Measurements from ENCODE around the gene BAMBI. TPM values are rescaled to one million over a fixed set of nuclear protein-coding genes. Genes with fewer than 3 reads are reported as not detected.

The BAMBI gene
- polyA plus RNA-seq, 1 of the 3 experiments (the other 2 are of a cell fraction) = 2.8 TPM

- Histone ChIP-seq H4K20me1 (ENCODE audit: insufficient read depth) (no peaks in the 10 kb centered on the region), H3K4me2 (no peak overlapping the region), H2AFZ (ENCODE audit: low read depth) (no peak overlapping the region), H3K9me2 (no peaks in the 10 kb centered on the region), H3K27ac (ENCODE audit: low read depth in 2 of 2, low read length in 1 of 2) (no peak overlapping the region; a peak in 1 of 4 replicates), H3K9me3 (no peaks in the 10 kb centered on the region), H3K36me3 (replicated peaks in 1 of 2; ENCODE audit: control insufficient read depth in 1 of 2, insufficient read depth in 2 of 2, low read length in 1 of 2) (peaks cover 11 to 14% of the 10 kb centered on the region in 2 experiments), H3K9ac (no peak overlapping the region), H3K79me2 (ENCODE audit: insufficient read depth) (peaks cover 12% of the 10 kb centered on the region), H3K4me1 (ENCODE audit: control insufficient read depth in 1 of 2, insufficient read depth in 2 of 2, low read depth in 1 of 2, low read length in 1 of 2) (peaks cover 31 to 38% of the 10 kb centered on the region in 2 experiments; a peak in 3 of 4 replicates), H3K27me3 (ENCODE audit: insufficient read depth) (no peaks in the 10 kb centered on the region), H3K4me3 (ENCODE audit: low read depth in 2 of 2, low read length in 1 of 2) (no peak overlapping the region), H3F3A (replicated peaks; ENCODE audit: insufficient read depth) (peaks cover 7% of the 10 kb centered on the region)
- TF ChIP-seq FOXJ3 (CRISPR knock-in tag; IDR thresholded peaks at IDR 0.05) (no peak), CHD2 (IDR thresholded peaks at IDR 0.05; ENCODE audit: low read length, partially characterized antibody) (no peak), YY1 (IDR thresholded peaks at IDR 0.05; ENCODE audit: low read depth) (no peak), ZBTB33 (IDR thresholded peaks at IDR 0.05; ENCODE audit: borderline replicate concordance, low read depth) (no peak), RCOR1 (IDR thresholded peaks at IDR 0.05; ENCODE audit: low read length) (no peak), MEF2A (IDR thresholded peaks at IDR 0.05; ENCODE audit: borderline replicate concordance, low read depth) (no peak), RXRA (IDR thresholded peaks at IDR 0.05; ENCODE audit: borderline replicate concordance, low read depth) (no peak)
- CTCF ChIA-PET = interaction anchor here (0.9 to 1.4 kb wide), 2 partner anchors 8 to 113 kb away, joined by 3 to 8 read pairs; partner anchors contain the start of gene BAMBI
- POLR2A ChIA-PET = interaction anchor here (0.5 kb wide), 1 partner anchor 338 kb away, joined by 3 read pairs; no protein-coding TSS in a partner anchor
- DNase-seq = no peak
- WGBS (ENCODE audit: low lambda C conversion rate) = 89% methylated on average over 5 of the region's 5 CpGs
Observed at GRCh38 chr10:28684986-28685580, 7.8 kb downstream of the BAMBI start.

GRCh38 chr10:28685717-28686116, 8.4 kb downstream of the BAMBI start:
- CTCF ChIA-PET = interaction anchor here (0.6 to 1.5 kb wide), 4 partner anchors 9 to 114 kb away, joined by 3 to 8 read pairs (median 3); partner anchors contain the start of gene BAMBI
- Histone ChIP-seq H3K4me2 (no peak overlapping the region), H2AFZ (ENCODE audit: low read depth) (no peak overlapping the region), H3K36me3 (replicated peaks in 1 of 2; ENCODE audit: control insufficient read depth in 1 of 2, insufficient read depth in 2 of 2, low read length in 1 of 2) (peaks cover 11 to 14% of the 10 kb centered on the region in 2 experiments), H3K9ac (no peak overlapping the region), H3K27me3 (ENCODE audit: insufficient read depth) (no peaks in the 10 kb centered on the region), H3K4me3 (ENCODE audit: low read depth in 2 of 2, low read length in 1 of 2) (no peak overlapping the region), H3K9me2 (no peaks in the 10 kb centered on the region), H4K20me1 (ENCODE audit: insufficient read depth) (no peaks in the 10 kb centered on the region), H3K79me2 (ENCODE audit: insufficient read depth) (peaks cover 6% of the 10 kb centered on the region; the same call in 1 of the 2 replicates), H3F3A (replicated peaks; ENCODE audit: insufficient read depth) (peaks cover 7% of the 10 kb centered on the region), H3K9me3 (no peaks in the 10 kb centered on the region), H3K4me1 (ENCODE audit: control insufficient read depth in 1 of 2, insufficient read depth in 2 of 2, low read depth in 1 of 2, low read length in 1 of 2) (peaks cover 30 to 38% of the 10 kb centered on the region in 2 experiments; a peak in 3 of 4 replicates), H3K27ac (ENCODE audit: low read depth in 2 of 2, low read length in 1 of 2) (no peak overlapping the region; a peak in 1 of 4 replicates)
- DNase-seq = no peak
- 71% methylated on average over 5 of the region's 5 CpGs for WGBS (ENCODE audit: low lambda C conversion rate)
- POLR2A ChIA-PET = interaction anchor here (0.5 kb wide), 1 partner anchor 337 kb away, joined by 3 read pairs; no protein-coding TSS in a partner anchor
- no peak for TF ChIP-seq REST (IDR thresholded peaks at IDR 0.05; ENCODE audit: low read depth, low read length)
- no peak for TF ChIP-seq SMC3 (IDR thresholded peaks at IDR 0.05; ENCODE audit: low read depth, low read length)
- TF ChIP-seq FOXJ3 (CRISPR knock-in tag; IDR thresholded peaks at IDR 0.05) = no peak
- TF ChIP-seq MEF2A (IDR thresholded peaks at IDR 0.05; ENCODE audit: borderline replicate concordance, low read depth) = no peak
- TF ChIP-seq MAX (IDR thresholded peaks at IDR 0.05; ENCODE audit: low read depth) = no peak
- no peak for TF ChIP-seq TAF1 (IDR thresholded peaks at IDR 0.05; ENCODE audit: borderline replicate concordance, low read depth, low read length)
- TF ChIP-seq, protein P1, sequence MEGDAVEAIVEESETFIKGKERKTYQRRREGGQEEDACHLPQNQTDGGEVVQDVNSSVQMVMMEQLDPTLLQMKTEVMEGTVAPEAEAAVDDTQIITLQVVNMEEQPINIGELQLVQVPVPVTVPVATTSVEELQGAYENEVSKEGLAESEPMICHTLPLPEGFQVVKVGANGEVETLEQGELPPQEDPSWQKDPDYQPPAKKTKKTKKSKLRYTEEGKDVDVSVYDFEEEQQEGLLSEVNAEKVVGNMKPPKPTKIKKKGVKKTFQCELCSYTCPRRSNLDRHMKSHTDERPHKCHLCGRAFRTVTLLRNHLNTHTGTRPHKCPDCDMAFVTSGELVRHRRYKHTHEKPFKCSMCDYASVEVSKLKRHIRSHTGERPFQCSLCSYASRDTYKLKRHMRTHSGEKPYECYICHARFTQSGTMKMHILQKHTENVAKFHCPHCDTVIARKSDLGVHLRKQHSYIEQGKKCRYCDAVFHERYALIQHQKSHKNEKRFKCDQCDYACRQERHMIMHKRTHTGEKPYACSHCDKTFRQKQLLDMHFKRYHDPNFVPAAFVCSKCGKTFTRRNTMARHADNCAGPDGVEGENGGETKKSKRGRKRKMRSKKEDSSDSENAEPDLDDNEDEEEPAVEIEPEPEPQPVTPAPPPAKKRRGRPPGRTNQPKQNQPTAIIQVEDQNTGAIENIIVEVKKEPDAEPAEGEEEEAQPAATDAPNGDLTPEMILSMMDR (IDR thresholded peaks at IDR 0.05) = no peak
- no peak for TF ChIP-seq RFX5 (IDR thresholded peaks at IDR 0.05; ENCODE audit: low read length)
- no peak for TF ChIP-seq GATA2 (CRISPR knock-in tag; IDR thresholded peaks at IDR 0.05)
- no peak for TF ChIP-seq EP300 (IDR thresholded peaks at IDR 0.05; ENCODE audit: borderline replicate concordance in 1 of 2, low read depth in 1 of 2, low read length in 1 of 2)
- no peak for TF ChIP-seq RAD21 (IDR thresholded peaks at IDR 0.05; ENCODE audit: low read length)
- TF ChIP-seq, protein P2, sequence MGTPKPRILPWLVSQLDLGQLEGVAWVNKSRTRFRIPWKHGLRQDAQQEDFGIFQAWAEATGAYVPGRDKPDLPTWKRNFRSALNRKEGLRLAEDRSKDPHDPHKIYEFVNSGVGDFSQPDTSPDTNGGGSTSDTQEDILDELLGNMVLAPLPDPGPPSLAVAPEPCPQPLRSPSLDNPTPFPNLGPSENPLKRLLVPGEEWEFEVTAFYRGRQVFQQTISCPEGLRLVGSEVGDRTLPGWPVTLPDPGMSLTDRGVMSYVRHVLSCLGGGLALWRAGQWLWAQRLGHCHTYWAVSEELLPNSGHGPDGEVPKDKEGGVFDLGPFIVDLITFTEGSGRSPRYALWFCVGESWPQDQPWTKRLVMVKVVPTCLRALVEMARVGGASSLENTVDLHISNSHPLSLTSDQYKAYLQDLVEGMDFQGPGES (IDR thresholded peaks at IDR 0.05; ENCODE audit: low read depth, low read length) = no peak

All from SK-N-SH (cell line).